ENCODE measurements around the gene DNAJC5.

DNA sequence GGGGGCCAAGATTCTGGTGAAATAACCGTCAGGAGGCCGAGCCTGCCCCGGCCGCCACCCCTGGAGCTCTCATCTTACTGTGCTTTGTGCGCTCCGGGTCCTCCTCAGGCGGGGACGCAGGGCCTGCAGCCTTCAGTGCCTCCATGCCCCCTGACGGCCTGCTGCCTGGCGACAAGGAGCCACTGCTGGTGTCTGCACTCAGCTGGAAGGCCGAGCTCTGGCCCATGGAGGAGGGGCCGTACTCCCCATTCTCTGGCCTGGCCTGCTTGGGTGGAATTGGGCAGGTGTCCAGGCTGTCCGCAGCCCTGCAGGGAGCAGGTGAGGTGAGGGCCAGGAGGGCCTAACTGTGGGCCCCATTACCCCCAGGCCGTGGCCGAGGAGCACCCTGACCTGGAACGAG lies 69.5 kb downstream of the DNAJC5 start:
- TF ChIP-seq, protein P1, sequence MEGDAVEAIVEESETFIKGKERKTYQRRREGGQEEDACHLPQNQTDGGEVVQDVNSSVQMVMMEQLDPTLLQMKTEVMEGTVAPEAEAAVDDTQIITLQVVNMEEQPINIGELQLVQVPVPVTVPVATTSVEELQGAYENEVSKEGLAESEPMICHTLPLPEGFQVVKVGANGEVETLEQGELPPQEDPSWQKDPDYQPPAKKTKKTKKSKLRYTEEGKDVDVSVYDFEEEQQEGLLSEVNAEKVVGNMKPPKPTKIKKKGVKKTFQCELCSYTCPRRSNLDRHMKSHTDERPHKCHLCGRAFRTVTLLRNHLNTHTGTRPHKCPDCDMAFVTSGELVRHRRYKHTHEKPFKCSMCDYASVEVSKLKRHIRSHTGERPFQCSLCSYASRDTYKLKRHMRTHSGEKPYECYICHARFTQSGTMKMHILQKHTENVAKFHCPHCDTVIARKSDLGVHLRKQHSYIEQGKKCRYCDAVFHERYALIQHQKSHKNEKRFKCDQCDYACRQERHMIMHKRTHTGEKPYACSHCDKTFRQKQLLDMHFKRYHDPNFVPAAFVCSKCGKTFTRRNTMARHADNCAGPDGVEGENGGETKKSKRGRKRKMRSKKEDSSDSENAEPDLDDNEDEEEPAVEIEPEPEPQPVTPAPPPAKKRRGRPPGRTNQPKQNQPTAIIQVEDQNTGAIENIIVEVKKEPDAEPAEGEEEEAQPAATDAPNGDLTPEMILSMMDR (IDR thresholded peaks at IDR 0.05) = no peak
- no peak for TF ChIP-seq POLR2A (IDR thresholded peaks at IDR 0.05)
- no peak for TF ChIP-seq POLR2AphosphoS5 (IDR thresholded peaks at IDR 0.05)

Measured in breast epithelium (tissue), 3 donors.